ENCODE measurements around the gene SNUPN.
"Not testable (repeated sequence)": the region's sequence is repeated elsewhere in the genome, so short reads cannot be mapped to it uniquely, and the experiment has no call there.

The SNUPN gene

DNA sequence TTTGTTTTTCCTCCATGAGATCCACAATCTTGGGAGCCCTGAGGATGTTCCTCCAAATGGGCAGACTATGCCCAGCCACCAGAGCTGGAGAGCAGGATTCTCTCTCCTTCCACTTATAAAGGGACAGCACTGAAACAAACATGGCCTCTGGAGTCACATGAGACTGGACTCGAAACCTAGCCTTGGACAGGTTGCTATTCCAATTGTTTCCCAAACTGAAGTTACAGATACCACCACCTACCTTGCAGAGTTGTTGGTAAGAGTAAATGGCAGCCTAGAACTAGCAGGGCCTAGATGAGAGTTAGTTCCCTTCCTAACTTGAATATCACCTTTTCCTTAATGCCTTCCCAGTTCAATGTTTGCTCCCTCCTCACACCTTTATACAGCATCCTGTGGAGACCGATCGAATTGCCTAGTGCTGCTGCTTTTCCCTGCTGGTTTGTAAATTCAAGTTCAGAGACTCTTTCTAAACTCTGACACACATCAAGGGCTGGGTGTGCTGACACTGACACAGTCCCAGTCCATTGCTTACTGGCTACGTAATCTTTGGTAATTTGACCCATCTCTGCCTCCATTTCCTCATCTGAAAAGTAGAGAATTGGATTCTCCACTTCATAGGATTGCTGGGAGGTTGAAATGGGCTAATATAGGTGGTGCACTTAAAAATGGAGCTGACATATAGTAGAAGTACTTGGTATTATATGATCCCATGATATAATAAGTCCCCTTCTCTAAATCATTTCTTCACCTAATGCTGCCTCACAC lies 11.9 kb upstream of the SNUPN start:
- DNase-seq (ENCODE audit: low read depth, low spot score) = no peak

DNA sequence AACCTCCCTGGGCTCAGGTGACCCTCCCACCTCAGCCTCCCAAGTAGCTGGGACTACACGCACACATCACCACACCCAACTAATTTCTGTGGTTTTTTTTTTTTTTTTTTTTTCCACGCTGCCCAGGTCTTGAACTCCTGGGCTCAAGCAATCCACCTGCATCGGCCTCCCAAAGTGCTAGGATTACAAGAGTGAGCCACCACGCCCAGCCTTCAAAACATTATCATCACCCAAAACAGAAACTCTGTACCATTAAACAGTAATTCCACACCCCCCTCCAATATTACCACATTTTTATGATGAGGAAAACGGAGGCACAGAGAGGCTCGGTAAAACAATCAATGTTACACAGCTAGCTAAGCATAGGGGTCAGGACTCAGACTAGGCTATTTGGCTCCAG lies 10.5 kb upstream of the SNUPN start:
- no peak for DNase-seq (ENCODE audit: low read depth, low spot score)

DNA sequence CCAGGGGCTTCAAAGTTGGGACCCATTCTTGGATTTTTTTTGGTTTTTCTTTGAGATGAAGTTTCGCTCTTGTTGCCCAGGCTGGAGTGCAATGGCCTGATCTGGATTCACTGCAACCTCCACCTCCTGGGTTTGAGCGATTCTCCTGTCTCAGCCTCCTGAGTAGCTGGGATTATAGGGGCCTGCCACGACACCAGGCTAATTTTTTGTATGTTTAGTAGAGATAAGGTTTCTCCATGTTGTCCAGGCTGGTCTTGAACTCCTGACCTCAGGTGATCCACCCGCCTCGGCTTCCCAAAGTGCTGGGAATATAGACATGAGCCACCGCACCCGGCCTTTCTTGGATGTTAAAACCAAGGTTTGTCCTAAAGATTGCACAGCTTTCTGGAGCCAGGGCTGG lies 8.4 kb upstream of the SNUPN start:
- DNase-seq (ENCODE audit: low read depth, low spot score) = not testable (repeated sequence)

DNA sequence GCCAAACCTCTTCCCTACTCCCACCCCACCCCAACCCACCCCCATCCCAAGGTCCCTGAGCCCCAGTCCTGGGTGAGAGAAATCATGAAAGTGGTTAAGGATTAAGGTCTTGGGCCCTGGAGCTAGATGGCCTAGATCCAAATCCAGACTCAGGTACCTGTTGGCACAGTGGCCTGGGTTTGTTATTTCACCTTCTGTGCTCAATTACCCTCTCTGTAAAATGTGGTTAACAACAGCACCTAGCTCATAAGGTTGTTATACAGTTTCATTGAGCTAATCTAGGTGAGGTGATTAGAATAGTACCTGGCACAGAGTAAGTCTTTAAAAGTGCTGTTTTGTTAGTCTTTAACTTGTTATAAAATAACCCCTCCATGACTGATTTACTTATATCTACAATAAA lies 6.4 kb upstream of the SNUPN start:
- DNase-seq (ENCODE audit: low read depth, low spot score) = no peak

DNA sequence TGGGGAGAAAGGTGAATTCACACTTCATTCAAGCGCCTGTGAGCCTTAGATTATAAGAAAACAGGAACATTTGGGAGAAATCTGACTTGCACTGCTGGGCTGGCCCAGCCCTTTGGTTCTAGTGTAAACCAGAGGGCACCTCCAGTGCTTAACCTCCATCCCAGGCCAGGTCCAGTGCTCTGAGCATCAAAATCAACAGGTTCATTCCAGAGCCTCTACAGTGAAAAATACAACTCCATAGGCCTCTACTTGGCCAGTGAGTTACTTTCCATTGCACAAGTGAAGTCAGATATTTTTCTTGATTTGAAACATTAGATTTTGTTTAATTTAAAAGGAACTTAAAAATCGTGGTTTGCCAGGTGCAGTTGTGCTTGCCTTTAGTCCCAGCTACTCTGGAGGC lies 3.0 kb downstream of the SNUPN start:
- no peak for DNase-seq (ENCODE audit: low read depth, low spot score)

DNA sequence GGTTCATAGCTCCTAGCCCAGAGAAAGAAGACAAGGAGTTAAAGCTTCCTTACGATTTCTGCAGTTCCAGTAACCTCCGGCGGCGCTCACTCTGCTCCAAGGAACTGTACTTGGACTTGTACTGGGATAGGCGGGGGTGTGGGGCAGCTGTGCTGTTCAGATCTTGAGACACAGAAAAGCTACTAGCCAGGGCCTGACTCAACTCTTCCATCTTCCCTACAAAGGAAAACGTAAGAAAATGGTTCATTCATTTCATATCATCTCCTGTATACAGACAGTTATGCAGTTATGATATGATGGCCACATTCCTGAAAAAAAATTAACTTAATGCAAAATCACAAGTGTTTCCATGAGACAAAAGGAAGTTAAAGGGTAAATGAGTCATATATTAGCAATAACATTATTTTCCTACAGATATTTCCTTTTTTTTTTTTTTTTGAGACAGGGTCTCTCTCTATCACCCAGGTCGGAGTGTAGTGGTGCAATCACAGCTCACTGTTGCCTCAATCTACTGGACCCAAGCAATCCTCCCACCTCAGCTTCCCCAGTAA lies 4.6 kb downstream of the SNUPN start:
- no peak for DNase-seq (ENCODE audit: low read depth, low spot score)

DNA sequence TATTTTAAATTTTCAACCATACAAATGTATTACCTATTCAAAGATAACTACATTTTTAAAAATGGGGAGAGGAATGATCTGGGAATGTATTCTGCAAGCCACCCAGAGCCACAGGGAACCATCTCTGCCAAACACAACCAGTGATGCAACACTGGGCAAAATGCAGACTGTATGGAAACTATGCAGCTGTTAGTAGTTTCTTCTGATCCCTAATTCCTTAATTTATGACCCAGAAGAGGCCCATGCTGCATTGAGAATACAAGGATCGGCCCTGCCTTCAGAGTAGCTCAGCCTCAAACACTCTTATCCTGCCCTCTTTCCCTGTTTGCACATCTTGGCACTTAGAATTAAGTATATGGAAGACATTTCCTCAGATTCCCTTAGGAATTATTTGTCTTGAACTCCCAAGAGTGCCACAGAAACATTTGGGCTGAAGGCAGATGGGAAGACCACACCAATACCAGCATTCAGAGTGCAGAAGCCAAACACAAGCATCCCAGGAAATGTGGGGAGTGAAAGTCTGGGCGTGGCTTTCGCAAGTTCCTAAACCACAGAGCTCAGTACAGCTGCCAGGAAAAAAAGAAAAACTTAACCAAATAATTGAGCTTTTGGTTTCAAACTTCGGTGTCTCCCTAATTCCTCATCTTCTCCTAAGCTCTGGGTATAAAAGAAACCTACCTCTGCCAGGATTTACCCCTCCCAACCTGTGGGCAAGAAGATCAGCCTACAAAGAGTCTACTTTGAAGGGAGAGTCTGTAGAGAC lies 5.3 kb downstream of the SNUPN start:
- no peak for DNase-seq (ENCODE audit: low read depth, low spot score)

DNA sequence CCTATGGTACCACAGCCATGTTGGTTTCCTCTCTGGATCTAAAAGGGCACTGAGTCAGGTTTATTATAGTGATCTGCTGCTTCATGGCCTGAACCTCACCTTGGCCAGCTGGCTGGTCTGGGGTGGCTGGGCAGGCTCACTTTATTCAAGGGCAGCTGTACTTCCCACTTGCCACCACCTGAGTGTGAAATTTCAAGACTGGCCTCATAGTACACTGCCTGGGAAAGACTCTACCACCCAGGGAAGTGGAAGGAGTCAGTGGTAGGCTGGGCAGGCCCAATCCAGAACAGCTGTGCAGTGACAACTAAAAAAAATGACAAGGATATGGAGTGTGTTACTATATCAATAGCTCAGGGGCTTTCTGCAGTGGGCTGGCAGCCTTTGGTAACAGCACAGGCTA lies 8.8 kb downstream of the SNUPN start:
- DNase-seq (ENCODE audit: low read depth, low spot score) = no peak

DNA sequence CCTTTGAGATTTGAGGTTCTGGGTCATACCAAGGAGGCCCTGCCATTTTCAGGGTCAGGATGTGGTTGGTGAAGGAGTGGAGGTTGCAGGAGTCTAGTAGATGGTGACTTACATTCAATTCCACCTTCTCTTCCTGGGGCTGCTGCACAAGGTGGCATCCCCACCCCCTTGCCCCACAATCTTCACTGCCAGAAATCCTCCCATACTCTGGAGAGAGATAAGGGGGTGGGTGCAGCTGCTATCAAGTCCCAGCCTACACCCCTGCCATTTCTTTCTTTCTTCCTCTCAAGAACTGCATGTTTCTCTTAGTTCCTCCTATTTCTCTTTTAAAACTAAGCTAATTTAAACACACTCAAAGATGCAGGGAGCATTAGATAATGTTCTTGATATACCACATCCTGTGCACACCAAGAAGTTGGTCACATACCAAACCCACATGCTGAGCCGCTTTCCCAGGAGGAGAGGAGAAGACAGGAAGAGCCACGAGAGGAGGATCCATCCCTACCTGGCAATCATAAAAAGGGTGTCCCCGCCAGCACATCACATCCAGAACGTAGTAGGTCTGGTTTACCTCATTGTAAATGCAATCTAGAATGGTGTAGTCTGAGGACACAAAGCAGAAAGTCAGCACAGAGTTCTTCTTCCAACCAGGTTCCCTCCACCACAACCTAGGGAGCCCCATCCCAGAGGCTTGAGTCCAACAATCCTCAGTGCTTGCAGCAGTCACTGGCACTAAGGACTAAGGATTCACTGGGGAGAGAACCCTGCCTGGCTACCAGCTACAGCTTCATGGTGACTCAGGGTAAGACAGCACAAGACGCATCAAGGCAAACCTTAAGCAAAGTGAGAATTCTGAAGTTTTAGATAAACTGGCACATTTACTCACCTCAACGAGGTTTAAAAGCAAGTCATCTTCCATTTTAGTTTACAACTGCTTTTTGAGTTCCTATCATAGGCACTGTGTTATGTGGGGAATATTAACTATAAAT lies 18.5 kb downstream of the SNUPN start:
- DNase-seq (ENCODE audit: low read depth, low spot score) = no peak

DNA sequence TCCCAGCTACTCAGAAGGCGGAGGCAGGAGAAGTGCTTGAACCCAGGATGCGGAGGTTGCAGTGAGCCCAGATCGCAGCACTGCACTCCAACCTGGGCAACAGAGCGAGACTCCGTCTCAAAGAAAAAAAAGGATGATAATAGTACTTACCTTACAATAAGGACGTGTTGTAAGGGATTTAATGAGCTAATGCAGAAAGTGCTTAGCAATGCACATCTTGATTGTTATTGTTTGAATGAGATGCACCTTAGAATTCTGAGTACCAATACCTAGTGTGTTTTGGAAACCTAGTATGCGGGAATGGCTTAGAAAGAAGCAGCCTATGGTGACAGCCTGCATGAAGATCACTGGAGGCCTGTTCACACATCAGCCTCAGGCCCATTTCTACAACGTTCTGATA lies 19.5 kb downstream of the SNUPN start:
- DNase-seq (ENCODE audit: low read depth, low spot score) = no peak

DNA sequence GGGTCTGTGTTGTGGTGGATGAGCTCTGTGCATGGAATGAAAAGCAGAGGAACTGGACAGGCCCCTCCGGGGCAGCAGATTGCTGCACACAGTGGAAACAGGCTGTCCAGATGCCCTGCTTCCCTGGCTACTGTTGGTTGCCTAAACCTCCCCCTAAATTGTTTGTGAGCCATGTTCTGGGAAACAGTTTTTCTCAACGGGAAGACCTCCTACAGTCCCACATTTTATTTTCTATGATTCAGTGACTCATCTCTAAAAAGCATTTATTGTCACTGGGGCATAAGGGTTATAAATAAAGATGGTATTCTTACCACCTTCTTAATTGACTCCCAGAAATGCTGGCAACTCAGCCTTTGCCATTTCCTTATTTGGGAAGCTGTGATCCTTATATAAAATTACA lies 26.1 kb downstream of the SNUPN start:
- DNase-seq (ENCODE audit: low read depth, low spot score) = no peak

DNA sequence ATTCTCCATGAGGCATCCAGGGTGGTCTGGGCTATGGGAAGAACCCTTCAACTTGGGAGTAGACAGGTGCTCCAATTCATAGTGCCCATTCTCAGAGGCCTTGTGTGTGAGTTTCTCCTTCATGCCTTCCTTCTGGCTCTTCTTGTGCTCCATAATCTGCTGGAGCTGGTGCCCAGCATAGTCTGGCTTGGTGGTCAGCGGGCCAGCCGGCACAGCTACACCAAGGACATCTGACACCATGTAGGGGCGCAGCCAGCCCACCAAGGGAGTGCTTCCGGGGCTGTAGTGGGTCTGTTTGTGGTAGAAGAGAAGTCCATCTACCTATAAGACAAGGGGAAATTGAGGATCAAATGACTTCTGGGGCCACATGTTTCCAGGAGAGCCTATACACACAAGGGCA lies 27.2 kb downstream of the SNUPN start:
- no peak for DNase-seq (ENCODE audit: low read depth, low spot score)

DNA sequence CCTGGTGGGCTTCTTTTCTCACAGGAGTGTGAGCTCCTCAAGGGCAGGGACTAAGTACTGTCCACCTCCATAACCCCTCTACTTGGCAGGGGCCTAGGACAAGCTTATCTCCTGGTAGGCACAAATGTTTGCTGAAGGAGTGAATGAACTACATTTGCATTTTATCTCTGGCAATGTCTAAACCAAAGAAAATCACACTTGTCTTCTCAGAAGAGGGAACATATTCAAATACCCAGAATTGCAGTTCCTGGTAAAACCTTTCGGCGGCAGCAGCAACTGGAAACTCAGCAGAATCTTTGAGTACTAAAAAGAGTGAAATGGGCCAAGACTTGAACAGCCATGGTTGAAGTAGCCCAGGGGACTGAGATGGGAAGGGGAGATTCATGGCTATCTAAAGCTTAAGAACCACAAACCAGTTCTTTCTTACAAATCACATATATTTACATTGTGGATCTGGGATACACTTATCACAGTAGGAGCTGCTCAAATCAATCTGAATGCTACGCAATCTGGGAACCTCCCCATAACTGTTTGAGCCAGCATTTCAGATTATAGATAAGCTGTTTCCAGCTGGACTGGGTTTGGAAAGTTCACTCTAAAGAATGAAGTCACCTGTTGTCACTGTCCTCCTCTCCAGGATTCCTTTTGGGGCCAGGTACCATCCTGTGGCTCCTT lies 27.7 kb downstream of the SNUPN start:
- DNase-seq (ENCODE audit: low read depth, low spot score) = no peak

DNA sequence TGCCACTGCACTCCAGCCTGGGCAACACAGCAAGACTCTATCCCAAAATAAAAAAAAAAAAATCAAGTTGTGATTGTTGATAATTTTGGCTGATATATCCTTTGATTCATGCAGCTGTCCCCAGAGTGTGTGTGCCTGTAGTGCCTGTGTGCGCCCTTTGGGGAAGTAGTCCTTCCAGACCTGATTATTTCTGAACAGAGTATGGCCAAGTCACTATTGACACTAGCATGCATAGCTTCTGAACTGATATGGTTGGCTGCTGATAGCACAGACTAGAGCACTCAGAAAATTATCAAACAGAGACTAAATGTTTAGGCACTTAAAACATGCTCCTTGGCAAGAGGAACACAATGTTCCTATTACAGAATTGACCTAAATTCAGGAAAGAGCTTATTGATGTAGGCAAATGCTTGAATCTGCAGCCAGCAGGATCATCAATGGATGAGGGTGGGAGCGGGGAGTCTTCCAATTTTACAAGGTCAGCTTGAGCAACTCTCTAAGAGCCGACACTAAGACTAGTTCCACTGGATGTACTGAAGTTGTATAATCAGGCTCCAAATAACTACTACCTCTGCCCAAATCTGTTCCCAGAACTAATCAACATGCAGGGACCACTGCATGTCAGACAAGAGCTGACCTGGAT lies 28.7 kb downstream of the SNUPN start:
- DNase-seq (ENCODE audit: low read depth, low spot score) = no peak

DNA sequence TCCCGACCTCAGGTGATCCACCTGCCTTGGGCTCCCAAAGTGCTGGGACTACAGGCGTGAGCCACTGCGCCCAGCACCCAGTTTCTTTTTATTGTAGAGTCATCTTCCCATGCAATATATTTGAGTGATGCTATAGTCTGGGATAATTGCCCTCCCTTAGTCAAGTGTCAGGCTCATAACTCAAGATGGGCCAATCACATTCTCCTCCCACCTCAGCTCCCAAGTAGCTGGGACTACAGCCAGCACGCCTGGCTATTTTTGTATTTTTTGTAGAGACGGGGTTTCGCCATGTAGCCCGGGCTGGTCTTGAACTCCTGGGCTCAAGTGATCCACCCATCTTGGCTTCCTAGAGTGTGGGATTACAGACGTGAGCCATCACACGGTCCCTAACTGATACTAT lies 31.2 kb downstream of the SNUPN start:
- no peak for DNase-seq (ENCODE audit: low read depth, low spot score)

DNA sequence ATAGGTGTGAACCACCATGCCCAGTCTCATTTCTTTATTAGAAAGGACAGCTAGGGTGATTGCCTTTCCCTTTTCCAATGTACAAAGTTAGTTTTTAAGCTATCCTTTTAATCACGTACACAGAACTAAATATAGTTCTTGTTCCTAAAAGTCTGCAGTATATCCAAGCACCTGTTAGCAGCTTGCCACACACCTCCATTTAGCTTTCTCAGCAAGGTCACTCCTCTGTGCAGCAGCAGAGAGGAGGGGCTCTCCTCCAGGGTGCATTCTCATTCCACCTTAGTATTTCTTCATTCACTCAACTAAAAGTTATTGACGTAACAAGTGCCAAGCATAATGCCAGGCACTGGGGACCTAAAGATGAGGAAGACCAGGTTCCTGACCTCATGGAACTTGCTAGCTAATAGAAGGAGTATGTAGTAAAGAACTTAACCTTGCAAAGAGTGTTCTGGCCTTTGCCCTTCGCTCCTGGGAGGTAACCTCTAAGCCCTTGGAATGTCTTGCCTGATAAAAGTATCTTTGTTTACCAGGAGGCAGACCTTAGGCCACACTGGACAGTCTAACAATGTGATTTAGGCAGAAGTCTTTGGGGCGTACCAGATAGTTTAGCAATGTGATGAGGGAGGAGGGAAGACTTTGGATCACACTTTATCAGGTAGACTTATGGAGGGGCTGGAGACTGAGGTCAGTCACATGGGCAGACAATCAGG lies 33.7 kb downstream of the SNUPN start:
- DNase-seq (ENCODE audit: low read depth, low spot score) = no peak

DNA sequence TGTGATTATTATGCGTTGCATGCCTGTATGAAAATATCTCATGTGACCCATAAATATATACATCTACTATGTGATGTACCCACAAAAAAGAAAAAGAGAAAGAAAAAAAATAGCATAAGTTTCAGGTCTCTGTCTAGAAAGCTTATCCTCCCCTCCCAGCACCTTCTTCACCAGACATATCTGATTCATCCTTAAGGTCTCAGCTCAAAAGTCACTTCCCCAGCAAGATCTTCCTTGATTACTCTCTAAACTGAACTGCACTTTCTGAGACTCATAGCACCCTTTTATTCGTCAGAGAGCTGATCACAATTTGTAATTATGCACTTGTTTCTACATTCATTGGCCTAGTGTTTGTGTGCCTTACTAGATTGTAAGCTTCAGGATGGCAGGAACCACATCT lies 35.3 kb downstream of the SNUPN start:
- no peak for DNase-seq (ENCODE audit: low read depth, low spot score)

DNA sequence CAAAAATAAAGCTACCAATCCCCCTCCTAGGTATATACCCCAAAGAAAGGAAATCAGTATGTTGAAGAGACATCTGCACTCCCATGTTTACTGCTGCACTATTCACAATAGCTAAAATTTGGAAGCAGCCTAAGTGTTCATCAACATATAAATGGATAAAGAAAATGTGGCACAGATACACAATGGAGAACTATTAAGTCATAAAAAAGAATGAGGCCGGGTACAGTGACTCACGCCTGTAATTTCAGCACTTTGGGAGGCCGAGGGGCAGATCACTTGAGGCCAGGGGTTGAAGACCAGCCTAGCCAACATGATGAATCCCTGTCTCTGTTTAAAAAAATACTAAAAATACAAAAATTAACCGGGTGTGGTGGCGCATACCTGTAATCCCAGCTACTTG lies 36.5 kb downstream of the SNUPN start:
- no peak for DNase-seq (ENCODE audit: low read depth, low spot score)

DNA sequence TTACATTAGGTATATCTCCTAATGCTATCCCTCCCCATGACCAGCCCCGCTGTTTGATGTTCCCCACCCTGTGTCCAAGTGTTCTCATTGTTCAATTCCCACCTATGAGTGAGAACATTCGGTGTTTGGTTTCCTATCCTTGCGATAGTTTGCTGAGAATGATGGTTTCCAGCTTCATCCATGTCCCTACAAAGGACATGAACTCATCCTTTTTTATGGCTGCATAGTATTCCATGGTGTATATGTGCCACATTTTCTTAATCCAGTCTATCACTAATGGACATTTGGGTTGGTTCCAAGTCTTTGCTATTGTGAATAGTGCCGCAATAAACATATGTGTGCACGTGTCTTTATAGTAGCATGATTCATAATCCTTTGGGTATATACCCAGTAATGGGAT lies 39.1 kb downstream of the SNUPN start:
- DNase-seq (ENCODE audit: low read depth, low spot score) = not testable (repeated sequence)

DNA sequence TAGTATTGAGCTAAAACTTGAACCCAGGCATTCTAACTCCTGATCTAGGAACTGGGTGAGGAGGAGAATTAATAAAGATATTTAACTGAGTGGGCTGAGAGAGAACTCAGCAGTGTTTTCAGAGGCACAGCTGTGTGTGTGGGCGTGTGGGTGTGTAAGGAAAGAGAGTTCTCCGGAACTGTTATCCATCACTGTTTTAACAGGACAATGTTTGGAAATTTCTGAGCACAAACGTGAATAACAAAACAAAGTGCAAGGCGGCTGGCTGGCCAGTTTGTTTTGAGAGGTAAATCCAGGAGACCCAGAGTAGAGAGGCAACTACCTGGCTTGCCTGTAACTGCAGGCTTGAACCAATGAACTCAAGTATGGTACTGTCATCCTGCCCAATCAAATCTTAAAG lies 41.4 kb downstream of the SNUPN start:
- DNase-seq (ENCODE audit: low read depth, low spot score) = no peak
